ENCODE measurements around the gene HDHD5. TPM values are rescaled to one million over a fixed set of nuclear protein-coding genes. Genes with fewer than 3 reads are reported as not detected.

Gene HDHD5
- total and polyA plus RNA-seq, 2 of the 13 experiments (the other 11 are each of a cell fraction or from before 2014, with no cell fraction given), result not detected

GRCh38 chr22:17131686-17132085, 27.4 kb downstream of the HDHD5 start:
- no peak overlapping the region for H3K27ac ChIP-seq (ENCODE audit: extremely low read length, insufficient read depth, low read length)
- ChIA-PET CTCF (ENCODE audit: low intra/inter-chr PET ratio, low total read pairs) (no interaction called here), POLR2A (no interaction called here)
- intact Hi-C loops (cut with micrococcal nuclease; ENCODE audit: unreplicated experiment) (no loop called here), in situ Hi-C loops (cut with HindIII; ENCODE audit: extremely low pct_ligation_motif_present, low pct_unique_long_range_greater_than_20kb) (no loop called here)
- no peaks in the 10 kb centered on the region for H3K36me3 ChIP-seq (replicated peaks in 1 of 2; ENCODE audit: control insufficient read depth in 1 of 2, insufficient read depth in 2 of 2, low read length in 2 of 2)
- no peak for ATAC-seq
- no peak overlapping the region for H2AFZ ChIP-seq (ENCODE audit: low read length)
- TF ChIP-seq SNAPC5 (CRISPR knock-in tag; IDR thresholded peaks at IDR 0.05; ENCODE audit: borderline replicate concordance), result no peak
- TF ChIP-seq ZNF207 (IDR thresholded peaks at IDR 0.05; ENCODE audit: borderline replicate concordance), result no peak
- no peak for TF ChIP-seq MED1 (CRISPR knock-in tag; IDR thresholded peaks at IDR 0.05)
- TF ChIP-seq LRRFIP1 (CRISPR knock-in tag; conservative IDR thresholded peaks at IDR 0.05), result no peak
- TF ChIP-seq ZNF792 (CRISPR knock-in tag; IDR thresholded peaks at IDR 0.05), result no peak
- no peak for TF ChIP-seq GABPA (IDR thresholded peaks at IDR 0.05; ENCODE audit: low read depth, low read length)
- no peak for TF ChIP-seq GABPA (CRISPR knock-in tag; IDR thresholded peaks at IDR 0.05; ENCODE audit: low read depth)
- TF ChIP-seq SMARCE1 (IDR thresholded peaks at IDR 0.05; ENCODE audit: borderline replicate concordance), result no peak
- no peak for TF ChIP-seq ZNF274 (CRISPR knock-in tag; IDR thresholded peaks at IDR 0.05)
- TF ChIP-seq GATA4 (IDR thresholded peaks at IDR 0.05; ENCODE audit: borderline replicate concordance, low read depth), result no peak
- TF ChIP-seq HNF1A (IDR thresholded peaks at IDR 0.05; ENCODE audit: low read depth), result no peak
- no peak for TF ChIP-seq HNF1A (CRISPR knock-in tag; IDR thresholded peaks at IDR 0.05; ENCODE audit: borderline replicate concordance)
- no peak for TF ChIP-seq PHB2 (IDR thresholded peaks at IDR 0.05; ENCODE audit: partially characterized antibody)
- TF ChIP-seq SKI (IDR thresholded peaks at IDR 0.05; ENCODE audit: partially characterized antibody), result no peak
- TF ChIP-seq ZNF83 (CRISPR knock-in tag; IDR thresholded peaks at IDR 0.05; ENCODE audit: borderline replicate concordance), result no peak
- no peak for TF ChIP-seq ZNF720 (CRISPR knock-in tag; IDR thresholded peaks at IDR 0.05)
- TF ChIP-seq NR2F6 (IDR thresholded peaks at IDR 0.05), result no peak
- TF ChIP-seq NR2F6 (CRISPR knock-in tag; IDR thresholded peaks at IDR 0.05), result no peak
- H3K4me1 ChIP-seq (ENCODE audit: insufficient read depth, low read length), result no peaks in the 10 kb centered on the region
- H4K20me1 ChIP-seq (ENCODE audit: insufficient read depth, low read length), result no peaks in the 10 kb centered on the region
- peaks cover 0 to 2% of the 10 kb centered on the region in 2 experiments; a peak in 1 of 5 replicates for H3K27me3 ChIP-seq (ENCODE audit: control insufficient read depth in 1 of 2, insufficient read depth in 2 of 2, low read length in 2 of 2)
- H3K9ac ChIP-seq (ENCODE audit: insufficient read depth, low read depth, low read length), result no peak overlapping the region
- no peaks in the 10 kb centered on the region for H3K79me2 ChIP-seq (ENCODE audit: insufficient read depth, low read length)
- H3K4me2 ChIP-seq (ENCODE audit: low read depth, low read length), result no peak overlapping the region
- WGBS (ENCODE audit: low lambda C conversion rate), result 43% methylated on average over 5 of the region's 5 CpGs
- FAIRE-seq, result no peak
- DNase-seq (ENCODE audit: low spot score), result no peak
- no peak overlapping the region for H3K4me3 ChIP-seq (replicated peaks in 1 of 3; ENCODE audit: insufficient read depth in 1 of 3, low read depth in 2 of 3, low read length in 3 of 3)
- H3K9me3 ChIP-seq (ENCODE audit: low read length), result no peaks in the 10 kb centered on the region
- BruUV-seq (replicated peaks), result no TSS peak

Data from HepG2 (cell line).